Measurements from ENCODE around the gene CHAF1B. TPM values are rescaled to one million over a fixed set of nuclear protein-coding genes. Genes with fewer than 3 reads are reported as not detected.

CHAF1B gene
- total and polyA plus RNA-seq, 9 of the 15 experiments (the other 6 are each of a cell fraction or from before 2014, with no cell fraction given), result 7.5 to 36.8 (median 21.0) TPM

- TF ChIP-seq RREB1 (CRISPR knock-in tag; IDR thresholded peaks at IDR 0.05), result no peak
- TF ChIP-seq HMG20A (CRISPR knock-in tag; conservative IDR thresholded peaks at IDR 0.05), result no peak
- peak; percentile 52; the same call in 1 of the 2 replicates for TF ChIP-seq CTBP1 (IDR thresholded peaks at IDR 0.05; ENCODE audit: borderline replicate concordance)
- no peak for TF ChIP-seq NR0B1 (IDR thresholded peaks at IDR 0.05; ENCODE audit: partially characterized antibody)
- TF ChIP-seq TCF7L2 (IDR thresholded peaks at IDR 0.05; ENCODE audit: low read depth, low read length), result no peak
- TF ChIP-seq HOMEZ (CRISPR knock-in tag; IDR thresholded peaks at IDR 0.05), result no peak
- no peak for TF ChIP-seq SRSF7 (optimal IDR thresholded peaks at IDR 0.05; ENCODE audit: low read depth, low read length)
- TF ChIP-seq ZNF318 (IDR thresholded peaks at IDR 0.05; ENCODE audit: borderline replicate concordance in 1 of 2, low read depth in 1 of 2), result no peak
Observed at GRCh38 chr21:36385233-36386030, at the start of gene CHAF1B (continued).
